ENCODE data around the gene CDCP2. TPM values are rescaled to one million over a fixed set of nuclear protein-coding genes. Genes with fewer than 3 reads are reported as not detected.

CDCP2 gene
- total RNA-seq, 1 experiment from 2014 or later, result not detected

DNA sequence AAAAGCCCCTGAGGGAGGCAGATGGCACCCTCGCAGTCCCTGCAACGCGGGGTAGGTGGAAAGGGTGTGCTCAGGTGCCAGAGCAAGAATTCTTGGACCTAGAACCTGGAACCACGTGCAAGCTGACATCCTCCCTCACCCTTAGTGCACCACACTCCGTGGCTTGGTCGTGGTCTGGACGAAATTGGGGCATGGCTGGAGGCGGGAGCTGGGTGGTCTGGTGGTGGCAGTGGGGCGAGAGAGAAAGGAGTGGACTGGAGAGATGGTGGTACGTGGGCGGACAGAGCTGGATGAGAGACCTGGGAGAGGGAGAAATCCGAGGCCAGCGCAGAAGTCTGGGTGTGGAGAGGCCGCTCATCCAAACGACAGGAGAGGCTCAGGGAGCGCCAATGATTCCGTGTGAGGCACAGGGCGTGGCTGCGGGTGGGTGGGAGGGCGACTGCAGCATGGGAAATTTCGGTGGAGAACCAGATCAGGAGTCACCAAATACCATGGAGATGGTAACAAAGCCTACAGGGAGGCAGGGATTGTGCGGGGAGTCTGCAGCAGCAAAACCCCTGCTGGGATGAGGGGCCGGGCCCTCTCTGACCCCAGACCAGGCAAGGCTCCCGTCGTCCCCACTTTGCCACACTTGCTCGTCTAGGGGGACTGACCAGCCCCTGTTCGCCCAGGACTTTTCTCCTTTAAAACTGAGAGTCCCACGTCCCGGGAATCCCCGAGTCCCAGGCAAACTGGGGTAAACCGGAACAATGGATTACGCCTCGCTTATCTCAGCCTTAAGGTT, 31.9 kb downstream of the CDCP2 start:
- BruUV-seq (replicated peaks), result no TSS peak
- H3K4me3 ChIP-seq (ENCODE audit: low read length), result peak overlapping the region; percentile 51; the same call in 1 of the 2 replicates
- peak overlapping the region; percentile 78 for H3K4me2 ChIP-seq (ENCODE audit: low read length)
- peaks cover 19% of the 10 kb centered on the region for H3K4me1 ChIP-seq (ENCODE audit: insufficient read depth, low read length)
- no peaks in the 10 kb centered on the region for H3K9me3 ChIP-seq (ENCODE audit: low read length)
- no peak overlapping the region for H3K9ac ChIP-seq (ENCODE audit: low read length)
- intact Hi-C loops (cut with micrococcal nuclease), result no loop called here
- no peaks in the 10 kb centered on the region for H3K36me3 ChIP-seq (ENCODE audit: low read depth, low read length)
- H3K27me3 ChIP-seq (ENCODE audit: low read length), result no peaks in the 10 kb centered on the region
- H3F3A ChIP-seq (ENCODE audit: low read length, unreplicated experiment), result no peaks in the 10 kb centered on the region
- TF ChIP-seq EZH2 (IDR thresholded peaks at IDR 0.05; ENCODE audit: low read length, unreplicated experiment), result no peak
- TF ChIP-seq, protein P1, sequence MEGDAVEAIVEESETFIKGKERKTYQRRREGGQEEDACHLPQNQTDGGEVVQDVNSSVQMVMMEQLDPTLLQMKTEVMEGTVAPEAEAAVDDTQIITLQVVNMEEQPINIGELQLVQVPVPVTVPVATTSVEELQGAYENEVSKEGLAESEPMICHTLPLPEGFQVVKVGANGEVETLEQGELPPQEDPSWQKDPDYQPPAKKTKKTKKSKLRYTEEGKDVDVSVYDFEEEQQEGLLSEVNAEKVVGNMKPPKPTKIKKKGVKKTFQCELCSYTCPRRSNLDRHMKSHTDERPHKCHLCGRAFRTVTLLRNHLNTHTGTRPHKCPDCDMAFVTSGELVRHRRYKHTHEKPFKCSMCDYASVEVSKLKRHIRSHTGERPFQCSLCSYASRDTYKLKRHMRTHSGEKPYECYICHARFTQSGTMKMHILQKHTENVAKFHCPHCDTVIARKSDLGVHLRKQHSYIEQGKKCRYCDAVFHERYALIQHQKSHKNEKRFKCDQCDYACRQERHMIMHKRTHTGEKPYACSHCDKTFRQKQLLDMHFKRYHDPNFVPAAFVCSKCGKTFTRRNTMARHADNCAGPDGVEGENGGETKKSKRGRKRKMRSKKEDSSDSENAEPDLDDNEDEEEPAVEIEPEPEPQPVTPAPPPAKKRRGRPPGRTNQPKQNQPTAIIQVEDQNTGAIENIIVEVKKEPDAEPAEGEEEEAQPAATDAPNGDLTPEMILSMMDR (conservative IDR thresholded peaks at IDR 0.05; ENCODE audit: low read depth, low read length), result no peak
- no peak for TF ChIP-seq EZH2phosphoT487 (IDR thresholded peaks at IDR 0.05; ENCODE audit: borderline replicate concordance, low read length)
- no peaks in the 10 kb centered on the region for H3K79me2 ChIP-seq (ENCODE audit: low read length)
- DNase-seq (no peak), ATAC-seq (no peak)
- H3K9me2 ChIP-seq (replicated peaks; ENCODE audit: low read length), result no peaks in the 10 kb centered on the region
- H3K27ac ChIP-seq (ENCODE audit: low read length), result no peak overlapping the region
- ChIA-PET CTCF (interaction anchor here (1.0 kb wide), 1 partner anchor 369 kb away, joined by 5 read pairs; no protein-coding TSS in a partner anchor), POLR2A (ENCODE audit: unreplicated experiment) (no interaction called here)
- peak overlapping the region; percentile 93 for H2AFZ ChIP-seq (ENCODE audit: low read length)
- H4K20me1 ChIP-seq (ENCODE audit: low read length), result no peaks in the 10 kb centered on the region

GRCh38 chr1:54120018-54120697, 32.6 kb downstream of the CDCP2 start:
- no TSS peak for BruUV-seq (replicated peaks)
- H3K79me2 ChIP-seq (ENCODE audit: low read length), result no peaks in the 10 kb centered on the region

More at GRCh38 chr1:54120018-54120697, 32.6 kb downstream of the CDCP2 start:
- Histone ChIP-seq H3F3A (ENCODE audit: low read length, unreplicated experiment) (no peaks in the 10 kb centered on the region), H3K27me3 (ENCODE audit: low read length) (no peaks in the 10 kb centered on the region), H3K36me3 (ENCODE audit: low read depth, low read length) (no peaks in the 10 kb centered on the region), H3K4me2 (ENCODE audit: low read length) (no peak overlapping the region), H3K27ac (ENCODE audit: low read length) (no peak overlapping the region), H4K20me1 (ENCODE audit: low read length) (no peaks in the 10 kb centered on the region), H2AFZ (ENCODE audit: low read length) (no peak overlapping the region), H3K9ac (ENCODE audit: low read length) (no peak overlapping the region), H3K9me3 (ENCODE audit: low read length) (no peaks in the 10 kb centered on the region), H3K4me3 (ENCODE audit: low read length) (no peak overlapping the region), H3K9me2 (replicated peaks; ENCODE audit: low read length) (no peaks in the 10 kb centered on the region), H3K4me1 (ENCODE audit: insufficient read depth, low read length) (peaks cover 19% of the 10 kb centered on the region)
- POLR2A ChIA-PET (ENCODE audit: unreplicated experiment), result no interaction called here
- ATAC-seq (no peak), DNase-seq (no peak)
- CTCF ChIA-PET, result no interaction called here
- TF ChIP-seq, protein P1 (conservative IDR thresholded peaks at IDR 0.05; ENCODE audit: low read depth, low read length), result no peak
- no peak for TF ChIP-seq EZH2phosphoT487 (IDR thresholded peaks at IDR 0.05; ENCODE audit: borderline replicate concordance, low read length)
- TF ChIP-seq EZH2 (IDR thresholded peaks at IDR 0.05; ENCODE audit: low read length, unreplicated experiment), result no peak
- intact Hi-C loops (cut with micrococcal nuclease), result no loop called here

Measured in PC-3 (cell line).